ENCODE data around the gene GPR137.

DNA sequence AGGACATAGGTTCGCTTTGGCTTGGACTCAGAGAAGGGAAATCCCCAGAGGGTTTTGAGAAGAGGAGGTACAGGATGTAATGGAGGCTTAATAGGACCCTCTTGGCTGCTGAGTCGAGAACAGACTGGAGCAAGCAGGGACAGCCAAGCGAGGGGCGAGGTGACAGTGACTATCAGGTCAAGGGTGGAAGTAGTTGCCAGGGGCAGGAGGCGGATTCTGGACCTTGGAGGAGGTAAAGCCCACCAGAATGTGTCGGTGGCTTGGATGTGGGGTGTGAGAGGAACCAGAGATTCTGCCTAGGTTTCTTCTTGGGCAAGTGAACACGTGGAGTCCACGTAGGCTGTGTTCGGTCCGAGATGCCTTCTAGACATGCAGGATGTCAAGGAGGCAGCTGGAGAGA lies 27.3 kb downstream of the GPR137 start:
- TF ChIP-seq, protein P1, sequence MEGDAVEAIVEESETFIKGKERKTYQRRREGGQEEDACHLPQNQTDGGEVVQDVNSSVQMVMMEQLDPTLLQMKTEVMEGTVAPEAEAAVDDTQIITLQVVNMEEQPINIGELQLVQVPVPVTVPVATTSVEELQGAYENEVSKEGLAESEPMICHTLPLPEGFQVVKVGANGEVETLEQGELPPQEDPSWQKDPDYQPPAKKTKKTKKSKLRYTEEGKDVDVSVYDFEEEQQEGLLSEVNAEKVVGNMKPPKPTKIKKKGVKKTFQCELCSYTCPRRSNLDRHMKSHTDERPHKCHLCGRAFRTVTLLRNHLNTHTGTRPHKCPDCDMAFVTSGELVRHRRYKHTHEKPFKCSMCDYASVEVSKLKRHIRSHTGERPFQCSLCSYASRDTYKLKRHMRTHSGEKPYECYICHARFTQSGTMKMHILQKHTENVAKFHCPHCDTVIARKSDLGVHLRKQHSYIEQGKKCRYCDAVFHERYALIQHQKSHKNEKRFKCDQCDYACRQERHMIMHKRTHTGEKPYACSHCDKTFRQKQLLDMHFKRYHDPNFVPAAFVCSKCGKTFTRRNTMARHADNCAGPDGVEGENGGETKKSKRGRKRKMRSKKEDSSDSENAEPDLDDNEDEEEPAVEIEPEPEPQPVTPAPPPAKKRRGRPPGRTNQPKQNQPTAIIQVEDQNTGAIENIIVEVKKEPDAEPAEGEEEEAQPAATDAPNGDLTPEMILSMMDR (conservative IDR thresholded peaks at IDR 0.05; ENCODE audit: low read depth, low read length), result no peak
- TF ChIP-seq EZH2 (IDR thresholded peaks at IDR 0.05; ENCODE audit: low read length, unreplicated experiment) (no peak), EZH2phosphoT487 (IDR thresholded peaks at IDR 0.05; ENCODE audit: borderline replicate concordance, low read length) (no peak)

Measured in PC-3 (cell line).